Subcutaneous adipose tissue (tissue), 4 donors: ENCODE data around the gene TRAPPC6A. TPM values are rescaled to one million over a fixed set of nuclear protein-coding genes. Genes with fewer than 3 reads are reported as not detected.

Experiments
- CTCF ChIP-seq: fragments of 450-650 bp; IDR thresholded peaks from one replicate; pipeline ENCODE4 v1.5.1; 2016; ENCODE audit warnings: low read depth, mild to moderate bottlenecking, control low read depth, antibody characterized with exemption, moderate library complexity
- total RNA-seq, 4 donors: library from RNA; depleted of rRNA; stranded (reverse); fragments of >200 nt; gene quantifications; one replicate each; pipeline ENCODE4 v1.1.0, GENCODE V29; 2016

The TRAPPC6A gene
- total RNA-seq, 4 donors from 2014 or later = 7.7 to 38.4 (median 26.4) TPM

- TF ChIP-seq CTCF = no peak
These were observed 44.4 kb downstream of the TRAPPC6A start for GRCh38 chr19:45133661-45134060.

GRCh38 chr19:45130888-45131615 lies 47.0 kb downstream of the TRAPPC6A start:
- TF ChIP-seq CTCF = no peak

GRCh38 chr19:45130236-45130635 lies 47.8 kb downstream of the TRAPPC6A start:
- TF ChIP-seq CTCF = no peak

GRCh38 chr19:45128806-45129205 lies 49.2 kb downstream of the TRAPPC6A start:
- no peak for TF ChIP-seq CTCF

GRCh38 chr19:45128146-45128545 lies 49.9 kb downstream of the TRAPPC6A start:
- no peak for TF ChIP-seq CTCF

GRCh38 chr19:45126654-45127053 lies 51.4 kb downstream of the TRAPPC6A start:
- TF ChIP-seq CTCF = no peak

GRCh38 chr19:45125975-45126493 lies 52.0 kb downstream of the TRAPPC6A start:
- no peak for TF ChIP-seq CTCF
